HepG2 (cell line): ENCODE results near the gene USP9Y. TPM values are rescaled to one million over a fixed set of nuclear protein-coding genes. Genes with fewer than 3 reads are reported as not detected.

Experiments used
- AFF4 ChIP-seq: sonication (generic); formaldehyde crosslinking; IDR thresholded peaks from 2 replicates; pipeline ENCODE4 v1.4.0; 2020; ENCODE audit warnings: missing genetic modification reagents
- ATF3 ChIP-seq: sonication (generic); formaldehyde crosslinking; IDR thresholded peaks from 2 replicates; pipeline ENCODE4 v1.4.0; 2020; ENCODE audit warnings: missing genetic modification reagents
- ESRRA ChIP-seq: sonication (generic); formaldehyde crosslinking; IDR thresholded peaks from 2 replicates; pipeline ENCODE4 v1.5.1; 2020; ENCODE audit warnings: mild to moderate bottlenecking, low read depth, missing genetic modification reagents
- GATAD1 ChIP-seq: IDR thresholded peaks from 2 replicates; pipeline ENCODE4 v1.6.1; 2016; ENCODE audit warnings: missing genetic modification reagents, missing compliant biosample characterization
- HNRNPH1 ChIP-seq: fragments of 200-400 bp; formaldehyde crosslinking; optimal IDR thresholded peaks from 2 replicates; pipeline ENCODE3; 2017; ENCODE audit warnings: mild to moderate bottlenecking, low read depth, low read length
- IRX3 ChIP-seq: sonication (generic); formaldehyde crosslinking; IDR thresholded peaks from 2 replicates; pipeline ENCODE4 v1.8.1; 2023; ENCODE audit warnings: mild to moderate bottlenecking, low read depth, missing genetic modification reagents, borderline replicate concordance
- NR3C1 ChIP-seq: sonication (generic); formaldehyde crosslinking; IDR thresholded peaks from 2 replicates; pipeline ENCODE4 v1.4.0; 2020; ENCODE audit warnings: missing genetic modification reagents
- PLRG1 ChIP-seq: fragments of 450-650 bp; conservative IDR thresholded peaks from 2 replicates; pipeline ENCODE4 v1.6.1; 2016
- SKI ChIP-seq: fragments of 450-650 bp; IDR thresholded peaks from one replicate; pipeline ENCODE4 v1.6.1; 2018; ENCODE audit warnings: mild to moderate bottlenecking; ENCODE audit not compliant: partially characterized antibody
- SSRP1 ChIP-seq: IDR thresholded peaks from 2 replicates; pipeline ENCODE4 v1.6.1; 2016; ENCODE audit warnings: control low read depth
- TBL1XR1 ChIP-seq: fragments of 150-350 bp; IDR thresholded peaks from 2 replicates; pipeline ENCODE4 v1.6.1; 2014; ENCODE audit warnings: borderline replicate concordance, low read length; ENCODE audit not compliant: partially characterized antibody
- ZNF160 ChIP-seq: sonication (generic); formaldehyde crosslinking; IDR thresholded peaks from 2 replicates; pipeline ENCODE4 v1.8.0; 2022; ENCODE audit warnings: mild to moderate bottlenecking, inconsistent platforms, missing genetic modification reagents
- ZNF589 ChIP-seq: sonication (generic); formaldehyde crosslinking; conservative IDR thresholded peaks from 2 replicates; pipeline ENCODE4 v1.8.0; 2022; ENCODE audit warnings: mild to moderate bottlenecking, moderate library complexity, missing genetic modification reagents
- ZNF598 ChIP-seq: sonication (generic); formaldehyde crosslinking; IDR thresholded peaks from 2 replicates; pipeline ENCODE4 v1.5.1; 2020; ENCODE audit warnings: mild to moderate bottlenecking, missing genetic modification reagents, borderline replicate concordance
- ZNF772 ChIP-seq: sonication (generic); formaldehyde crosslinking; IDR thresholded peaks from 2 replicates; pipeline ENCODE4 v1.5.0; 2020; ENCODE audit warnings: mild to moderate bottlenecking, missing genetic modification reagents
- polyA plus RNA-seq, 8 experiments: library from polyadenylated mRNA; depleted of rRNA in 3 of 8; stranded (reverse) in 7 of 8; unstranded in 1 of 8; fragments of >200 nt; fragmentation: Illumina TruSeq in 4 of 8; extraction: Trizol in 4 of 8; gene quantifications; 2 replicates each; pipeline versions ENCODE4 v1.2.1 to v1.2.3, GENCODE V29; 2011 to 2016; ENCODE audit warnings: low read depth in 4 of 8, missing spikeins in 1 of 8, mixed read lengths in 1 of 8; ENCODE audit not compliant: insufficient read depth in 1 of 8
- total RNA-seq, 5 experiments: library from RNA; depleted of rRNA; stranded (reverse); fragments of >200 nt; fragmentation: Illumina TruSeq; extraction: Trizol; gene quantifications; 2 replicates each; pipeline ENCODE4 v1.2.3, GENCODE V29; 2016; ENCODE audit warnings: low read depth in 1 of 5
- TF ChIP-seq, protein P1 (sequence below): sonication (generic); formaldehyde crosslinking; IDR thresholded peaks from 2 replicates; pipeline ENCODE4 v1.9.0; 2021; ENCODE audit warnings: mild to moderate bottlenecking, missing genetic modification reagents
- TF ChIP-seq, protein P2 (sequence below): sonication (generic); formaldehyde crosslinking; IDR thresholded peaks from 2 replicates; pipeline ENCODE4 v1.4.0; 2020; ENCODE audit warnings: low read depth, missing genetic modification reagents

Gene USP9Y
- total and polyA plus RNA-seq, 2 of the 13 experiments (the other 11 are each of a cell fraction or from before 2014, with no cell fraction given), result 14.6 to 41.9 TPM

GRCh38 chrY:12905517-12905872, 204.5 kb downstream of the USP9Y start (continued):
- TF ChIP-seq AFF4 (CRISPR knock-in tag), result no peak
- TF ChIP-seq SSRP1 (CRISPR knock-in tag), result no peak
- TF ChIP-seq ZNF589, result no peak
- no peak for TF ChIP-seq ZNF772 (CRISPR knock-in tag)
- no peak for TF ChIP-seq NR3C1 (CRISPR knock-in tag)
- no peak for TF ChIP-seq IRX3 (CRISPR knock-in tag)
- no peak for TF ChIP-seq PLRG1
- TF ChIP-seq, protein P1, sequence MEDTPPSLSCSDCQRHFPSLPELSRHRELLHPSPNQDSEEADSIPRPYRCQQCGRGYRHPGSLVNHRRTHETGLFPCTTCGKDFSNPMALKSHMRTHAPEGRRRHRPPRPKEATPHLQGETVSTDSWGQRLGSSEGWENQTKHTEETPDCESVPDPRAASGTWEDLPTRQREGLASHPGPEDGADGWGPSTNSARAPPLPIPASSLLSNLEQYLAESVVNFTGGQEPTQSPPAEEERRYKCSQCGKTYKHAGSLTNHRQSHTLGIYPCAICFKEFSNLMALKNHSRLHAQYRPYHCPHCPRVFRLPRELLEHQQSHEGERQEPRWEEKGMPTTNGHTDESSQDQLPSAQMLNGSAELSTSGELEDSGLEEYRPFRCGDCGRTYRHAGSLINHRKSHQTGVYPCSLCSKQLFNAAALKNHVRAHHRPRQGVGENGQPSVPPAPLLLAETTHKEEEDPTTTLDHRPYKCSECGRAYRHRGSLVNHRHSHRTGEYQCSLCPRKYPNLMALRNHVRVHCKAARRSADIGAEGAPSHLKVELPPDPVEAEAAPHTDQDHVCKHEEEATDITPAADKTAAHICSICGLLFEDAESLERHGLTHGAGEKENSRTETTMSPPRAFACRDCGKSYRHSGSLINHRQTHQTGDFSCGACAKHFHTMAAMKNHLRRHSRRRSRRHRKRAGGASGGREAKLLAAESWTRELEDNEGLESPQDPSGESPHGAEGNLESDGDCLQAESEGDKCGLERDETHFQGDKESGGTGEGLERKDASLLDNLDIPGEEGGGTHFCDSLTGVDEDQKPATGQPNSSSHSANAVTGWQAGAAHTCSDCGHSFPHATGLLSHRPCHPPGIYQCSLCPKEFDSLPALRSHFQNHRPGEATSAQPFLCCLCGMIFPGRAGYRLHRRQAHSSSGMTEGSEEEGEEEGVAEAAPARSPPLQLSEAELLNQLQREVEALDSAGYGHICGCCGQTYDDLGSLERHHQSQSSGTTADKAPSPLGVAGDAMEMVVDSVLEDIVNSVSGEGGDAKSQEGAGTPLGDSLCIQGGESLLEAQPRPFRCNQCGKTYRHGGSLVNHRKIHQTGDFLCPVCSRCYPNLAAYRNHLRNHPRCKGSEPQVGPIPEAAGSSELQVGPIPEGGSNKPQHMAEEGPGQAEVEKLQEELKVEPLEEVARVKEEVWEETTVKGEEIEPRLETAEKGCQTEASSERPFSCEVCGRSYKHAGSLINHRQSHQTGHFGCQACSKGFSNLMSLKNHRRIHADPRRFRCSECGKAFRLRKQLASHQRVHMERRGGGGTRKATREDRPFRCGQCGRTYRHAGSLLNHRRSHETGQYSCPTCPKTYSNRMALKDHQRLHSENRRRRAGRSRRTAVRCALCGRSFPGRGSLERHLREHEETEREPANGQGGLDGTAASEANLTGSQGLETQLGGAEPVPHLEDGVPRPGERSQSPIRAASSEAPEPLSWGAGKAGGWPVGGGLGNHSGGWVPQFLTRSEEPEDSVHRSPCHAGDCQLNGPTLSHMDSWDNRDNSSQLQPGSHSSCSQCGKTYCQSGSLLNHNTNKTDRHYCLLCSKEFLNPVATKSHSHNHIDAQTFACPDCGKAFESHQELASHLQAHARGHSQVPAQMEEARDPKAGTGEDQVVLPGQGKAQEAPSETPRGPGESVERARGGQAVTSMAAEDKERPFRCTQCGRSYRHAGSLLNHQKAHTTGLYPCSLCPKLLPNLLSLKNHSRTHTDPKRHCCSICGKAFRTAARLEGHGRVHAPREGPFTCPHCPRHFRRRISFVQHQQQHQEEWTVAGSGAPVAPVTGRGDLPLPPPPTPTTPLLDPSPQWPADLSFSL (CRISPR knock-in tag), result no peak
- no peak for TF ChIP-seq SKI
- TF ChIP-seq, protein P2, sequence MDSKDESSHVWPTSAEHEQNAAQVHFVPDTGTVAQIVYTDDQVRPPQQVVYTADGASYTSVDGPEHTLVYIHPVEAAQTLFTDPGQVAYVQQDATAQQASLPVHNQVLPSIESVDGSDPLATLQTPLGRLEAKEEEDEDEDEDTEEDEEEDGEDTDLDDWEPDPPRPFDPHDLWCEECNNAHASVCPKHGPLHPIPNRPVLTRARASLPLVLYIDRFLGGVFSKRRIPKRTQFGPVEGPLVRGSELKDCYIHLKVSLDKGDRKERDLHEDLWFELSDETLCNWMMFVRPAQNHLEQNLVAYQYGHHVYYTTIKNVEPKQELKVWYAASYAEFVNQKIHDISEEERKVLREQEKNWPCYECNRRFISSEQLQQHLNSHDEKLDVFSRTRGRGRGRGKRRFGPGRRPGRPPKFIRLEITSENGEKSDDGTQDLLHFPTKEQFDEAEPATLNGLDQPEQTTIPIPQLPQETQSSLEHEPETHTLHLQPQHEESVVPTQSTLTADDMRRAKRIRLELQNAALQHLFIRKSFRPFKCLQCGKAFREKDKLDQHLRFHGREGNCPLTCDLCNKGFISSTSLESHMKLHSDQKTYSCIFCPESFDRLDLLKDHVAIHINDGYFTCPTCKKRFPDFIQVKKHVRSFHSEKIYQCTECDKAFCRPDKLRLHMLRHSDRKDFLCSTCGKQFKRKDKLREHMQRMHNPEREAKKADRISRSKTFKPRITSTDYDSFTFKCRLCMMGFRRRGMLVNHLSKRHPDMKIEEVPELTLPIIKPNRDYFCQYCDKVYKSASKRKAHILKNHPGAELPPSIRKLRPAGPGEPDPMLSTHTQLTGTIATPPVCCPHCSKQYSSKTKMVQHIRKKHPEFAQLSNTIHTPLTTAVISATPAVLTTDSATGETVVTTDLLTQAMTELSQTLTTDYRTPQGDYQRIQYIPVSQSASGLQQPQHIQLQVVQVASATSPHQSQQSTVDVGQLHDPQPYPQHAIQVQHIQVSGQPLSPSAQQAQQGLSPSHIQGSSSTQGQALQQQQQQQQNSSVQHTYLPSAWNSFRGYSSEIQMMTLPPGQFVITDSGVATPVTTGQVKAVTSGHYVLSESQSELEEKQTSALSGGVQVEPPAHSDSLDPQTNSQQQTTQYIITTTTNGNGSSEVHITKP (CRISPR knock-in tag), result no peak
- TF ChIP-seq ESRRA, result no peak
- TF ChIP-seq ZNF160 (CRISPR knock-in tag), result no peak
- TF ChIP-seq ATF3 (CRISPR knock-in tag), result no peak
- TF ChIP-seq GATAD1, result peak; percentile 65
- no peak for TF ChIP-seq HNRNPH1
- TF ChIP-seq TBL1XR1, result no peak
- TF ChIP-seq ZNF598, result no peak
